Vagina (tissue), 2 donors: ENCODE measurements around the gene CFAP46. TPM values are rescaled to one million over a fixed set of nuclear protein-coding genes. Genes with fewer than 3 reads are reported as not detected.

Experiments used
- DNase-seq, 2 donors: peaks; one replicate each; pipeline ENCODE4 v3.0.0-alpha.2; 2017; ENCODE audit errors: extremely low spot score in 2 of 2
- H3K27ac ChIP-seq: fragments of 200-600 bp; sonication (generic); one replicate; pipeline ENCODE4 v1.5.1; 2019
- H3K27me3 ChIP-seq: fragments of 200-600 bp; sonication (generic); one replicate; pipeline ENCODE4 v1.5.1; 2019
- H3K36me3 ChIP-seq, 2 donors: fragments of 200-600 bp; sonication (generic); one replicate each; pipeline ENCODE4 v1.5.1; 2017 to 2019
- H3K4me1 ChIP-seq: fragments of 200-600 bp; sonication (generic); one replicate; pipeline ENCODE4 v1.5.1; 2019
- H3K4me3 ChIP-seq, 2 donors: fragments of 200-600 bp; sonication (generic); 1 replicate in 1 of 2; 2 replicates in 1 of 2; pipeline ENCODE4 v1.5.1; 2016 to 2019
- H3K9me3 ChIP-seq: fragments of 200-600 bp; sonication (generic); one replicate; pipeline ENCODE4 v1.5.1; 2019
- POLR2A ChIP-seq, 2 donors: fragments of 450-650 bp; IDR thresholded peaks; one replicate each; pipeline ENCODE4 v1.6.1; 2017; ENCODE audit warnings: antibody characterized with exemption in 2 of 2, mild to moderate bottlenecking in 2 of 2, moderate library complexity in 2 of 2
- POLR2AphosphoS5 ChIP-seq, 2 donors: sonication (generic); formaldehyde crosslinking; IDR thresholded peaks; one replicate each; pipeline ENCODE4 v1.9.0; 2017; ENCODE audit warnings: antibody characterized with exemption in 2 of 2, mild to moderate bottlenecking in 2 of 2, low read depth in 1 of 2; ENCODE audit not compliant: insufficient read depth in 1 of 2
- intact Hi-C: fragments of 100-400 bp; cut with DNase I; formaldehyde crosslinking; loops from one replicate; pipeline ENCODE4 v1.15.1; 2023
- total RNA-seq: library from RNA; depleted of rRNA; stranded (reverse); fragments of >200 nt; gene quantifications from one replicate; pipeline ENCODE4 v1.2.3, GENCODE V29; 2016
- TF ChIP-seq, protein P1 (sequence below), 3 experiments: fragments of 450-650 bp in 2 of 3; fragments of 200-600 bp in 1 of 3; sonication (generic) in 1 of 3; IDR thresholded peaks; one replicate each; pipeline ENCODE4 v1.5.1; 2017 to 2019; ENCODE audit warnings: antibody characterized with exemption in 3 of 3, mild to moderate bottlenecking in 2 of 3, moderate library complexity in 2 of 3

The CFAP46 gene
- total RNA-seq, 1 donor from 2014 or later = not detected

DNA sequence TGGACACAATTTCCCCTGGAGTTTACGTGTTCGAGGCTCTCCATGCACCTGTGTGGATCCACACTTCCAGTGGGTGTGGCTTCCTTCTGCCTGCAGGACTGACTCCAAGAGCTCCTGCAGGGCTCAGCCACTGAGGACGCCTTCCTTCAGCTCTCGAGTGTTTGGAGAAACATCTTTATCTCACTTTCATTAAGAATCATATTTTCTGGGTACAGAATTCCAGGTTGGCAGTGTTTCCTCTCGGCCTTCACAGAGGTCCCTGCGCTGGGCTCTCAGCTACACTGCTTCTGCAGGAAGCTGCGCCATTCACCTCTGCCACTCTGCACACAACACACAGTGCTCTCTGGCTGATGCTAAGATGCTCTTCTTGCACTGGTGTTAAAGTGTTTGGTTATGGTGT, 86.5 kb downstream of the CFAP46 start:
- H3K9me3 ChIP-seq = no peaks in the 10 kb centered on the region
- no peak for DNase-seq

DNA sequence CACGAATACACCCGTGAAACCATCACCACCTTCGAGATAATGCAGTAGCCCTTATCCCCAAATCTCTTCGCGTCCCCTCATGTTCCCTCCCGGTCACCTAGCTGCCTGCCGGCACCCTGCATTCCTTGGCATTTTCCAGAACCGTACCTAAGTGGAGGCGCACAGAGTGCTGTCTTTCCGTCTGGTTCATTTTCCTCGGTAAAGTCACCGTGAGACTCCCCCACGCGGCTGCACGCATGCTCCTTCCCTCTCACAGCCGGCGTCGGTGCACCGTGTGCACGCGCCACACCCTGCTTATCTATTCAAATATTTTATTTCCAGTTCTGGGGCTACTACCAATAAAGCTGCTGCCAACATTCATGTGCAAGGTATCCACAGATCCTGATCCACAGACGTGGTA, 90.9 kb downstream of the CFAP46 start:
- Histone ChIP-seq H3K4me3 (no peak overlapping the region), H3K9me3 (no peaks in the 10 kb centered on the region), H3K4me1 (no peaks in the 10 kb centered on the region), H3K36me3 (no peaks in the 10 kb centered on the region), H3K27ac (no peak overlapping the region), H3K27me3 (no peaks in the 10 kb centered on the region)
- TF ChIP-seq POLR2A (IDR thresholded peaks at IDR 0.05) (no peak), POLR2AphosphoS5 (IDR thresholded peaks at IDR 0.05; ENCODE audit: insufficient read depth in 1 of 2, low read depth in 1 of 2) (no peak)
- TF ChIP-seq, protein P1, sequence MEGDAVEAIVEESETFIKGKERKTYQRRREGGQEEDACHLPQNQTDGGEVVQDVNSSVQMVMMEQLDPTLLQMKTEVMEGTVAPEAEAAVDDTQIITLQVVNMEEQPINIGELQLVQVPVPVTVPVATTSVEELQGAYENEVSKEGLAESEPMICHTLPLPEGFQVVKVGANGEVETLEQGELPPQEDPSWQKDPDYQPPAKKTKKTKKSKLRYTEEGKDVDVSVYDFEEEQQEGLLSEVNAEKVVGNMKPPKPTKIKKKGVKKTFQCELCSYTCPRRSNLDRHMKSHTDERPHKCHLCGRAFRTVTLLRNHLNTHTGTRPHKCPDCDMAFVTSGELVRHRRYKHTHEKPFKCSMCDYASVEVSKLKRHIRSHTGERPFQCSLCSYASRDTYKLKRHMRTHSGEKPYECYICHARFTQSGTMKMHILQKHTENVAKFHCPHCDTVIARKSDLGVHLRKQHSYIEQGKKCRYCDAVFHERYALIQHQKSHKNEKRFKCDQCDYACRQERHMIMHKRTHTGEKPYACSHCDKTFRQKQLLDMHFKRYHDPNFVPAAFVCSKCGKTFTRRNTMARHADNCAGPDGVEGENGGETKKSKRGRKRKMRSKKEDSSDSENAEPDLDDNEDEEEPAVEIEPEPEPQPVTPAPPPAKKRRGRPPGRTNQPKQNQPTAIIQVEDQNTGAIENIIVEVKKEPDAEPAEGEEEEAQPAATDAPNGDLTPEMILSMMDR (IDR thresholded peaks at IDR 0.05) = no peak
- intact Hi-C loops = no loop called here
- DNase-seq = no peak

More for the DNA sequence above, 86.5 kb downstream of the CFAP46 start:
- Histone ChIP-seq H3K36me3 (no peaks in the 10 kb centered on the region), H3K4me1 (no peaks in the 10 kb centered on the region), H3K4me3 (no peak overlapping the region), H3K27me3 (no peaks in the 10 kb centered on the region), H3K27ac (no peak overlapping the region)
- intact Hi-C loops = no loop called here
- no peak for TF ChIP-seq POLR2AphosphoS5 (IDR thresholded peaks at IDR 0.05; ENCODE audit: insufficient read depth in 1 of 2, low read depth in 1 of 2)
- TF ChIP-seq POLR2A (IDR thresholded peaks at IDR 0.05) = no peak
- TF ChIP-seq, protein P1 (IDR thresholded peaks at IDR 0.05) = no peak

DNA sequence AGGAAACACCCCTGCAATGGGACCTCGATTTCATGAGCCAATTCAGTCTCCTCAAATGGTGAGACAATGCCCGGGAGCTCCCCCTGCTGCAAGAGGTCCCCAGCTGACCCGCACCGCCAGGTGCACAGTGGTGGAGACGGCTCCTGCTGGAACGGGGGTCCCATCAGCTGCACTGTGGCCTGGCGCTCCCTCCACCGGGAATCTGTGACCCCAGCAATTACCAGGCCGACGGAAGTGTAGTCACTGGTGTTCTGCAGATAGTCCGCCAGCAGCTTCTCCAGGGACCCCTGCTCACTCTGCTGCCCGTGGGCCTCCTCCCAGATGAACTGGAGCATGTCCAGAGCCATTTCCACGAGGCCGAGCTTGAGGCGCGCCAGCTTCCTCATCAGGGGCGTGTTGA, 91.5 kb downstream of the CFAP46 start:
- H3K27me3 ChIP-seq = no peaks in the 10 kb centered on the region
- DNase-seq = no peak
- no peak overlapping the region for H3K27ac ChIP-seq
- TF ChIP-seq POLR2AphosphoS5 (IDR thresholded peaks at IDR 0.05; ENCODE audit: insufficient read depth in 1 of 2, low read depth in 1 of 2) (no peak), POLR2A (IDR thresholded peaks at IDR 0.05) (no peak)
- TF ChIP-seq, protein P1 (IDR thresholded peaks at IDR 0.05) = no peak
- H3K4me3 ChIP-seq = no peak overlapping the region
- no peaks in the 10 kb centered on the region for H3K36me3 ChIP-seq
- no peaks in the 10 kb centered on the region for H3K4me1 ChIP-seq
- intact Hi-C loops = no loop called here
- no peaks in the 10 kb centered on the region for H3K9me3 ChIP-seq

GRCh38 chr10:132850246-132850645, 92.1 kb downstream of the CFAP46 start:
- Histone ChIP-seq H3K4me3 (no peak overlapping the region), H3K4me1 (no peaks in the 10 kb centered on the region), H3K27me3 (no peaks in the 10 kb centered on the region), H3K36me3 (no peaks in the 10 kb centered on the region), H3K9me3 (no peaks in the 10 kb centered on the region), H3K27ac (no peak overlapping the region)
- no peak for DNase-seq
- intact Hi-C loops = no loop called here
- TF ChIP-seq, protein P1 (IDR thresholded peaks at IDR 0.05) = no peak
- TF ChIP-seq POLR2AphosphoS5 (IDR thresholded peaks at IDR 0.05; ENCODE audit: insufficient read depth in 1 of 2, low read depth in 1 of 2) (no peak), POLR2A (IDR thresholded peaks at IDR 0.05) (no peak)

DNA sequence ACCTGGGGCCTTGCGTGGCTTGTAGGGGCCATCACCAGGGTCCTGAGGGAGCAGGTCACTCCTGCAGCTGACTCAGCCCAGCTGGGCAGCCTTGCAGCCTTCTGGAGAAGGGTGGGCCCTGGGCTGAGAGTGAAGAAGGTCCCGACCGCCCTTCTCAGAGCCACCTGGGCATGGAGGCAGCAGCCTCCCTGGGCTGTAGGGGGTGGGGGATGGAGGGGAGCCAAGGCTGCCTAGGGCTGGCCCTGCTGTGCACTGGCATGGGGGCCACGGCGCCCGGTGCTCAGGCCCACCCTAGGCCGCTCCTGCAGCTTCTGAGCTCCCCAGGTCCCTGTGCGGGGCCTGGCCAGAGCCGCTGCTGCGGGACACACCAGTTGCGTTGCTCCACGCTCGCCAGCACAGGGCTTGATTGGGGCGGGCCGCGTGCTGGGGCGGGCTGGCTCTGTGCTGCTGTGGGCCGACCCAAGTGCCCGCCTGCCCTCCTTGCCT, 92.8 kb downstream of the CFAP46 start:
- Histone ChIP-seq H3K4me1 (no peaks in the 10 kb centered on the region), H3K9me3 (no peaks in the 10 kb centered on the region), H3K4me3 (no peak overlapping the region), H3K27me3 (no peaks in the 10 kb centered on the region), H3K36me3 (no peaks in the 10 kb centered on the region), H3K27ac (no peak overlapping the region)
- TF ChIP-seq POLR2AphosphoS5 (IDR thresholded peaks at IDR 0.05; ENCODE audit: insufficient read depth in 1 of 2, low read depth in 1 of 2) = no peak
- TF ChIP-seq POLR2A (IDR thresholded peaks at IDR 0.05) = no peak
- TF ChIP-seq, protein P1 (IDR thresholded peaks at IDR 0.05) = no peak
- no peak for DNase-seq
- intact Hi-C loops = no loop called here
